SK-N-SH (cell line): ENCODE data around the gene MED8. TPM values are rescaled to one million over a fixed set of nuclear protein-coding genes. Genes with fewer than 3 reads are reported as not detected.
"Not testable (repeated sequence)": the region's sequence is repeated elsewhere in the genome, so short reads cannot be mapped to it uniquely, and the experiment has no call there.

Experiments used
- CTCF ChIA-PET: fragments of 300-600, 350-600 bp; formaldehyde crosslinking; extraction: SDS; loops from one replicate; lab custom pipeline; 2021; lab: Yijun Ruan, JAX
- POLR2A ChIA-PET: fragments of 350-600 bp; sonication (Branson Sonifier 250); formaldehyde crosslinking; extraction: SDS; loops from one replicate; lab custom pipeline; 2020; ENCODE audit warnings: antibody characterized with exemption, inconsistent platforms; lab: Yijun Ruan, JAX
- DNase-seq: peaks from one replicate; pipeline ENCODE4 v3.0.0; 2012
- H2AFZ ChIP-seq: fragments of 200-600 bp; sonication (generic); 2 replicates; pipeline ENCODE4 v1.8.1; 2016; ENCODE audit warnings: antibody characterized with exemption, mild to moderate bottlenecking, low read depth
- H3F3A ChIP-seq: fragments of 200-600 bp; sonication (generic); replicated peaks from 2 replicates; pipeline ENCODE3; 2016; ENCODE audit warnings: antibody characterized with exemption, mild to moderate bottlenecking; ENCODE audit not compliant: insufficient read depth
- H3K27ac ChIP-seq, 2 experiments: fragments of 200-500 bp in 1 of 2; fragments of 200-600 bp in 1 of 2; sonication (Bioruptor generic) in 1 of 2; sonication (generic), shearing (Covaris generic) in 1 of 2; 2 replicates each; pipeline versions ENCODE4 v1.5.1 to v1.6.1; 2014 to 2016; ENCODE audit warnings: low read depth in 2 of 2, inconsistent platforms in 1 of 2, low read length in 1 of 2, mild to moderate bottlenecking in 1 of 2, mixed read lengths in 1 of 2
- H3K27me3 ChIP-seq: fragments of 200-600 bp; sonication (generic), shearing (Covaris generic); 2 replicates; pipeline ENCODE4 v1.6.1; 2016; ENCODE audit warnings: mixed run types; ENCODE audit not compliant: insufficient read depth
- H3K36me3 ChIP-seq, 2 experiments: fragments of 200-500 bp in 1 of 2; fragments of 200-600 bp in 1 of 2; sonication (Bioruptor generic) in 1 of 2; sonication (generic) in 1 of 2; replicated peaks in 1 of 2; 2 replicates each; pipeline versions ENCODE3 to v1.5.1; 2014 to 2016; ENCODE audit warnings: low read length in 1 of 2, mild to moderate bottlenecking in 1 of 2; ENCODE audit not compliant: insufficient read depth in 2 of 2, control insufficient read depth in 1 of 2
- H3K4me1 ChIP-seq, 2 experiments: fragments of 200-500 bp in 1 of 2; fragments of 200-600 bp in 1 of 2; sonication (Bioruptor generic) in 1 of 2; sonication (generic), shearing (Covaris generic) in 1 of 2; 2 replicates each; pipeline versions ENCODE4 v1.5.1 to v1.6.1; 2014 to 2016; ENCODE audit warnings: low read depth in 1 of 2, low read length in 1 of 2, mixed run types in 1 of 2; ENCODE audit not compliant: insufficient read depth in 2 of 2, control insufficient read depth in 1 of 2
- H3K4me2 ChIP-seq: fragments of 200-600 bp; sonication (generic), shearing (Covaris generic); 2 replicates; pipeline ENCODE4 v1.6.1; 2017; ENCODE audit warnings: mixed run types
- H3K4me3 ChIP-seq, 2 experiments: fragments of 200-500 bp in 1 of 2; fragments of 200-600 bp in 1 of 2; sonication (Bioruptor generic) in 1 of 2; sonication (generic), shearing (Covaris generic) in 1 of 2; 2 replicates each; pipeline versions ENCODE4 v1.5.1 to v1.8.1; 2014 to 2016; ENCODE audit warnings: low read depth in 2 of 2, inconsistent platforms in 1 of 2, low read length in 1 of 2, mild to moderate bottlenecking in 1 of 2, mixed read lengths in 1 of 2, moderate library complexity in 1 of 2
- H3K79me2 ChIP-seq: fragments of 200-600 bp; sonication (generic); 2 replicates; pipeline ENCODE4 v1.8.1; 2017; ENCODE audit warnings: mild to moderate bottlenecking; ENCODE audit not compliant: insufficient read depth
- H3K9ac ChIP-seq: fragments of 200-600 bp; sonication (generic); 2 replicates; pipeline ENCODE4 v1.6.1; 2017; ENCODE audit warnings: mixed run types
- H3K9me2 ChIP-seq: fragments of 200-600 bp; sonication (generic); 2 replicates; pipeline ENCODE4 v1.6.1; 2017; ENCODE audit warnings: mixed run types
- H3K9me3 ChIP-seq: fragments of 200-600 bp; sonication (generic); 2 replicates; pipeline ENCODE4 v1.6.1; 2017; ENCODE audit warnings: mixed run types, mild to moderate bottlenecking, moderate library complexity
- H4K20me1 ChIP-seq: fragments of 200-600 bp; sonication (generic); 2 replicates; pipeline ENCODE4 v1.6.1; 2017; ENCODE audit warnings: mild to moderate bottlenecking, mixed run types; ENCODE audit not compliant: insufficient read depth
- CHD2 ChIP-seq: fragments of 150-350 bp; IDR thresholded peaks from 2 replicates; pipeline ENCODE4 v1.6.1; 2018; ENCODE audit warnings: low read length; ENCODE audit not compliant: partially characterized antibody
- CTCF ChIP-seq: fragments of 200-600 bp; sonication (generic); IDR thresholded peaks from 2 replicates; pipeline ENCODE4 v1.6.1; 2017; ENCODE audit warnings: antibody characterized with exemption, mild to moderate bottlenecking, moderate library complexity
- FOSL2 ChIP-seq: IDR thresholded peaks from 2 replicates; pipeline ENCODE4 v1.4.0; 2012; ENCODE audit warnings: low read depth, mild to moderate bottlenecking, moderate library complexity, borderline replicate concordance
- FOXJ3 ChIP-seq: sonication (generic); formaldehyde crosslinking; IDR thresholded peaks from 2 replicates; pipeline ENCODE4 v1.5.1; 2020; ENCODE audit warnings: mild to moderate bottlenecking, missing genetic modification reagents
- FOXM1 ChIP-seq: IDR thresholded peaks from 2 replicates; pipeline ENCODE4 v1.4.0; 2012; ENCODE audit warnings: low read depth, mild to moderate bottlenecking
- GABPA ChIP-seq: IDR thresholded peaks from 2 replicates; pipeline ENCODE4 v1.4.0; 2012; ENCODE audit warnings: low read depth, mild to moderate bottlenecking
- GATA2 ChIP-seq: sonication (generic); formaldehyde crosslinking; IDR thresholded peaks from 2 replicates; pipeline ENCODE4 v1.5.0; 2020; ENCODE audit warnings: mild to moderate bottlenecking, missing genetic modification reagents
- MEF2A ChIP-seq: IDR thresholded peaks from 2 replicates; pipeline ENCODE4 v1.4.0; 2012; ENCODE audit warnings: low read depth, borderline replicate concordance
- MXI1 ChIP-seq: IDR thresholded peaks from 2 replicates; pipeline ENCODE4 v1.6.1; 2012; ENCODE audit warnings: mild to moderate bottlenecking, low read depth, low read length, improper control_type of control experiment
- NFIC ChIP-seq: IDR thresholded peaks from 2 replicates; pipeline ENCODE4 v1.4.0; 2012; ENCODE audit warnings: borderline replicate concordance
- PBX3 ChIP-seq: IDR thresholded peaks from 2 replicates; pipeline ENCODE4; 2012
- RAD21 ChIP-seq: IDR thresholded peaks from 2 replicates; pipeline ENCODE4 v1.6.1; 2012; ENCODE audit warnings: mild to moderate bottlenecking, low read length
- RXRA ChIP-seq: IDR thresholded peaks from 2 replicates; pipeline ENCODE4 v1.4.0; 2012; ENCODE audit warnings: low read depth, mild to moderate bottlenecking, borderline replicate concordance
- SIN3A ChIP-seq: IDR thresholded peaks from 2 replicates; pipeline ENCODE4 v1.6.1; 2012; ENCODE audit warnings: low read depth, mild to moderate bottlenecking, low read length, moderate library complexity, borderline replicate concordance
- SMC3 ChIP-seq: IDR thresholded peaks from 2 replicates; pipeline ENCODE4 v1.6.1; 2012; ENCODE audit warnings: low read depth, low read length, improper control_type of control experiment
- TAF1 ChIP-seq: IDR thresholded peaks from 2 replicates; pipeline ENCODE4 v1.6.1; 2012; ENCODE audit warnings: low read depth, mild to moderate bottlenecking, low read length, moderate library complexity, borderline replicate concordance
- TCF12 ChIP-seq: IDR thresholded peaks from 2 replicates; pipeline ENCODE4 v1.4.0; 2012
- WGBS: methylation state at CpG from one replicate; pipeline ENCODE4 v1.1.6; 2017; ENCODE audit warnings: low lambda C conversion rate; 5-methylcytosine and 5-hydroxymethylcytosine counted together
- polyA plus RNA-seq, 3 experiments: library from polyadenylated mRNA; depleted of rRNA; stranded (reverse); fragments of >200 nt; gene quantifications; 2 replicates each; pipeline ENCODE4 v1.2.3, GENCODE V29; 2012
- TF ChIP-seq, protein P1 (sequence below): fragments of 150-350 bp; IDR thresholded peaks from 2 replicates; pipeline ENCODE4 v1.6.1; 2017; ENCODE audit warnings: antibody characterized with exemption, low read length, low read depth, borderline replicate concordance

The MED8 gene
- polyA plus RNA-seq, 1 of the 3 experiments (the other 2 are of a cell fraction) = 33.7 TPM

DNA sequence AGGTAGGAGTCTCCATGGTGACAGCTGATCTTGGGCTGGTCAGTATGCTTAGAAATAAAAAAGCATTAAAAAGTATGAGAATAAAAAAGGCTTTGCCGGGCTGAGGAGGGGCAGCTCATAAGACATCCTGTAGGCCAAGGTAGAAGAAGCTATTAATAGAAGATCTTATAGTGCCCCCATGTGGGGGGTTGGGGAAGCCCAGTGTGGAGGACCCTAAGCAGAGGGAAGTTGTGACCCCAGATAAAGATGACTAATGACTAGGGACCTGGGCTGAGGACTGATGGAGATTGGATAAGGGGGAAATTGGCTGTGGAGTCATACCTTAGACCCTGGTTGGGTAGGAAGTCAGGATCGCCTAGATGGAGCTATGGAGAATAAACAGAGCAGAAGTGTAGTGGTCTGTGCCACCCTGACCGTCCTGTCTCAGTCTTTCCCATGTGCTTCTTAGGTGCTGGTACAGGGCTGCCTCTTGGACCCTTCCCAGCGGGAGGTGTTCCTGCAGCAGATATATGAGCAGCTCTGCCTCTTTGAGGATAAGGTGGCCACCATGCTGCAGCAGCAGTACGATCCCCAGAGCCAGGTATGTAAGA is 25.1 kb upstream of the MED8 start:
- no peak overlapping the region; a peak in 1 of 4 replicates for H3K4me3 ChIP-seq
- DNase-seq = peak; percentile 72
- POLR2A ChIA-PET = interaction anchor here (1.1 kb wide), 1 partner anchor 188 kb away, joined by 6 read pairs; no protein-coding TSS in a partner anchor
- H4K20me1 ChIP-seq = no peaks in the 10 kb centered on the region
- H2AFZ ChIP-seq = no peak overlapping the region
- no peaks in the 10 kb centered on the region for H3K4me1 ChIP-seq
- no peak overlapping the region for H3K4me2 ChIP-seq
- CTCF ChIA-PET = interaction anchor here (0.6 to 5.6 kb wide), 31 partner anchors 8 to 502 kb away, joined by 3 to 134 read pairs (median 4); partner anchors contain the start of gene CDC20
- 85% methylated on average over 4 of the region's 5 CpGs for WGBS
- H3K27ac ChIP-seq = no peak overlapping the region
- H3K27me3 ChIP-seq = no peaks in the 10 kb centered on the region
- H3K79me2 ChIP-seq = no peaks in the 10 kb centered on the region
- no peaks in the 10 kb centered on the region for H3K9me2 ChIP-seq
- TF ChIP-seq PBX3 (no peak), CTCF (peak; percentile 73), FOXM1 (no peak), RAD21 (peak; percentile 74), CHD2 (no peak), SMC3 (peak; percentile 54)
- peaks cover 36 to 44% of the 10 kb centered on the region in 2 experiments for H3K36me3 ChIP-seq
- H3K9ac ChIP-seq = no peak overlapping the region
- H3F3A ChIP-seq = peaks cover 6% of the 10 kb centered on the region
- no peaks in the 10 kb centered on the region for H3K9me3 ChIP-seq

DNA sequence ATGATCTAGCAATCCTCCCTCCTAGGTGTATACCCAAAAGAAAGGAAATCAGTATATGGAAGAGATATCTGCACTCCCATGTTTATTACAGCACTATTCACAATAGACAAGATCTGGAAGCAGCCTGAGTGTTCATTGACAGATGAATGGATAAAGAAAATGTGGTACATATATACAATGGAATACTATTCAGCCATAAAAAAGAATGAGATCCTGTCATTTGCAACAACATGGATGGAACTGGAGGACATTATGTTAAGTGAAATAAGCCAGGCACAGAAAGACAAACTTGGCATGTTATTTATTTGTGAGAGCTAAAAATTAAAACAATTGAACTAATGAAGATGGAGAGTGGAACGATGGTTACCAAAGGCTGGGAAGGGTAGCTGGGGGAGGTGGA is 23.8 kb upstream of the MED8 start:
- not testable (repeated sequence) for H3K9ac ChIP-seq
- WGBS = 100% methylated on average over 1 of the region's 1 CpG

DNA sequence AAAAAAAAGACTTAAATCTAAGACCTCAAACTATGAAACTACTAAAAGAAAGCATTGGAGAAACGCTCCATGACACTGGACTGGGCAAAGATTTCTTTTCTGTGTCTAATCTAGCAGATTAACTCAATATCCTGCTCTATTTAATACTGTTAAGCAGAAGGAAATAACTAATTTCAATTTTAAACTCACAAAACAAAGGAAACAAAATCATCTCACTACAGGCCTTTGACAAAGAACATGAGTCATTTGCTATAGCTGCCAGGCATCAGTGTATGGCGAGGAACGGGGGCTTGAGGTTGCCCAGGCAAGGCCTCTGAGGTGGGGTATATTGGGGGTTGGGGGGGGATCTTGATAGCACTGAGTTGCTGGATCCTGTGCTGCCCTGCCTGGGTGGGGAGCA is 21.0 kb upstream of the MED8 start:
- WGBS = 94% methylated on average over 3 of the region's 3 CpGs
- TF ChIP-seq TAF1 = no peak
- TF ChIP-seq FOXJ3 (CRISPR knock-in tag) = no peak
- no peak for TF ChIP-seq GATA2 (CRISPR knock-in tag)
- TF ChIP-seq, protein P1, sequence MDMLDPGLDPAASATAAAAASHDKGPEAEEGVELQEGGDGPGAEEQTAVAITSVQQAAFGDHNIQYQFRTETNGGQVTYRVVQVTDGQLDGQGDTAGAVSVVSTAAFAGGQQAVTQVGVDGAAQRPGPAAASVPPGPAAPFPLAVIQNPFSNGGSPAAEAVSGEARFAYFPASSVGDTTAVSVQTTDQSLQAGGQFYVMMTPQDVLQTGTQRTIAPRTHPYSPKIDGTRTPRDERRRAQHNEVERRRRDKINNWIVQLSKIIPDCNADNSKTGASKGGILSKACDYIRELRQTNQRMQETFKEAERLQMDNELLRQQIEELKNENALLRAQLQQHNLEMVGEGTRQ = no peak
- TF ChIP-seq TCF12 = no peak
- TF ChIP-seq MXI1 = no peak
- TF ChIP-seq RXRA = no peak
- TF ChIP-seq SIN3A = no peak
- TF ChIP-seq SMC3 = no peak
- TF ChIP-seq GABPA = no peak
- no peak for TF ChIP-seq MEF2A
- no peak for TF ChIP-seq NFIC
- TF ChIP-seq FOSL2 = no peak

More for the DNA sequence above, 23.8 kb upstream of the MED8 start:
- H3K4me3 ChIP-seq, H3K27me3 ChIP-seq, DNase-seq, H3K4me2 ChIP-seq, H3K79me2 ChIP-seq, H3K4me1 ChIP-seq, H3F3A ChIP-seq, H2AFZ ChIP-seq, H3K9me2 ChIP-seq, H3K9me3 ChIP-seq, H4K20me1 ChIP-seq, POLR2A ChIA-PET, H3K27ac ChIP-seq: not testable (repeated sequence)
- CTCF ChIA-PET = interaction anchor here (0.6 to 5.6 kb wide), 6 partner anchors 23 to 1030 kb away, joined by 3 to 134 read pairs (median 8); no protein-coding TSS in a partner anchor
- H3K36me3 ChIP-seq = peaks cover 32 to 50% of the 10 kb centered on the region in 2 experiments

More for the DNA sequence above, 21.0 kb upstream of the MED8 start:
- Histone ChIP-seq H3K27me3 (no peaks in the 10 kb centered on the region), H2AFZ (no peak overlapping the region), H3K4me3 (no peak overlapping the region), H3K9me2 (no peaks in the 10 kb centered on the region), H3K27ac (no peak overlapping the region), H4K20me1 (no peaks in the 10 kb centered on the region), H3K9ac (no peak overlapping the region), H3K4me2 (no peak overlapping the region), H3K9me3 (no peaks in the 10 kb centered on the region), H3F3A (peaks cover 6% of the 10 kb centered on the region), H3K4me1 (peaks cover 0 to 1% of the 10 kb centered on the region in 2 experiments; a peak in 1 of 4 replicates), H3K36me3 (peaks cover 24 to 46% of the 10 kb centered on the region in 2 experiments), H3K79me2 (no peaks in the 10 kb centered on the region)
- no peak for DNase-seq
- ChIA-PET CTCF (interaction anchor here (5.6 kb wide), 1 partner anchor 183 kb away, joined by 134 read pairs; no protein-coding TSS in a partner anchor), POLR2A (no interaction called here)
